ENCODE measurements around the gene TMEM119. TPM values are rescaled to one million over a fixed set of nuclear protein-coding genes. Genes with fewer than 3 reads are reported as not detected.

The TMEM119 gene
- total and polyA plus RNA-seq, 9 of the 15 experiments (the other 6 are each of a cell fraction or from before 2014, with no cell fraction given), result 0.18 TPM; not detected in 8

GRCh38 chr12:108629151-108629550 is 31.3 kb upstream of the TMEM119 start:
- in situ Hi-C loops (cut with MboI), result no loop called here
- peak overlapping the region; percentile 90 for H3K4me3 ChIP-seq
- H3K27ac ChIP-seq (ENCODE audit: extremely low read depth, low read depth, low read length), result peak overlapping the region; percentile 96
- H3K4me2 ChIP-seq (ENCODE audit: insufficient read depth, low read length), result peak overlapping the region; percentile 98
- WGBS (ENCODE audit: insufficient coverage, low coverage, missing lambda C conversion rate), result 0% methylated on average over 5 of the region's 5 CpGs
- no peak overlapping the region for H2AFZ ChIP-seq (ENCODE audit: low read depth, low read length)
- H3K9me3 ChIP-seq (replicated peaks; ENCODE audit: control insufficient read depth, insufficient read depth, low read depth, low read length), result no peaks in the 10 kb centered on the region
- peaks cover 9% of the 10 kb centered on the region; the same call in 2 of the 3 replicates for H3K36me3 ChIP-seq (ENCODE audit: control insufficient read depth, insufficient read depth, low read length)
- no peaks in the 10 kb centered on the region for H3K9me1 ChIP-seq (ENCODE audit: control insufficient read depth, insufficient read depth, low read length)
- intact Hi-C loops (cut with micrococcal nuclease), result loop anchor here (1.0 kb wide), 1 partner anchor 12 kb away; no protein-coding TSS in a partner anchor
- ChIA-PET POLR2A (interaction anchor here (0.8 to 7.4 kb wide), 5 partner anchors 9 to 68 kb away, joined by 3 to 69 read pairs (median 6); partner anchors contain the start of genes ISCU and SART3), CTCF (ENCODE audit: low intra/inter-chr PET ratio) (no interaction called here)
- FAIRE-seq, result no peak
- H4K20me1 ChIP-seq (replicated peaks; ENCODE audit: control insufficient read depth, insufficient read depth, low read length), result no peaks in the 10 kb centered on the region
- BruUV-seq (replicated peaks), result TSS peak; percentile 93
- no peaks in the 10 kb centered on the region for H3K27me3 ChIP-seq (ENCODE audit: control insufficient read depth in 2 of 2, insufficient read depth in 2 of 2, low read length in 2 of 2)
- DNase-seq (ENCODE audit: extremely low read depth in 1 of 4, low spot score in 3 of 4), result peak in 3 of 4 experiments; percentile 26 to 41 (median 39)
- H3K79me2 ChIP-seq (ENCODE audit: control insufficient read depth, insufficient read depth, low read length), result peaks cover 51% of the 10 kb centered on the region
- ATAC-seq, result peak; percentile 8
- peak overlapping the region; percentile 98 to 100 for H3K9ac ChIP-seq (ENCODE audit: insufficient read depth in 1 of 2, low read depth in 2 of 2, low read length in 2 of 2)
- peaks cover 53 to 54% of the 10 kb centered on the region in 2 experiments for H3K4me1 ChIP-seq (replicated peaks in 1 of 2; ENCODE audit: control insufficient read depth in 2 of 2, insufficient read depth in 2 of 2, low read length in 2 of 2)
- no peak for TF ChIP-seq JUNB (CRISPR knock-in tag; conservative IDR thresholded peaks at IDR 0.05)
- no peak for TF ChIP-seq TOE1 (IDR thresholded peaks at IDR 0.05; ENCODE audit: borderline replicate concordance)
- TF ChIP-seq TOE1 (CRISPR knock-in tag; IDR thresholded peaks at IDR 0.05; ENCODE audit: borderline replicate concordance, low read depth), result 0 out of 2 replicates have a peak, but pooled peaks have one; percentile 25
- TF ChIP-seq BCOR (IDR thresholded peaks at IDR 0.05), result peak; percentile 65; the same call in 1 of the 2 replicates
- TF ChIP-seq ZNF3 (CRISPR knock-in tag; IDR thresholded peaks at IDR 0.05), result 0 out of 2 replicates have a peak, but pooled peaks have one; percentile 28
- no peak for TF ChIP-seq SIX5 (IDR thresholded peaks at IDR 0.05; ENCODE audit: borderline replicate concordance in 1 of 2, insufficient read depth in 1 of 2, low read depth in 1 of 2, low read length in 2 of 2)
- TF ChIP-seq DMBX1 (CRISPR knock-in tag; IDR thresholded peaks at IDR 0.05; ENCODE audit: borderline replicate concordance), result peak; percentile 30; the same call in 1 of the 2 replicates
- TF ChIP-seq ZC3H4 (CRISPR knock-in tag; IDR thresholded peaks at IDR 0.05; ENCODE audit: borderline replicate concordance), result 0 out of 2 replicates have a peak, but pooled peaks have one; percentile 26
- TF ChIP-seq MTF1 (CRISPR knock-in tag; IDR thresholded peaks at IDR 0.05; ENCODE audit: borderline replicate concordance), result 0 out of 2 replicates have a peak, but pooled peaks have one; percentile 42
- TF ChIP-seq ZBTB7A (IDR thresholded peaks at IDR 0.05; ENCODE audit: borderline replicate concordance, control insufficient read depth, low read depth, low read length), result peak; percentile 53; the same call in 1 of the 2 replicates
- TF ChIP-seq HOMEZ (CRISPR knock-in tag; IDR thresholded peaks at IDR 0.05), result no peak
- TF ChIP-seq ZNF778 (CRISPR knock-in tag; IDR thresholded peaks at IDR 0.05), result no peak
- TF ChIP-seq ELF1 (tag; IDR thresholded peaks at IDR 0.05), result no peak
- peak; percentile 29; the same call in 1 of the 2 replicates for TF ChIP-seq HDAC2 (IDR thresholded peaks at IDR 0.05)
- 0 out of 2 replicates have a peak, but pooled peaks have one; percentile 14 for TF ChIP-seq TFAP4 (CRISPR knock-in tag; IDR thresholded peaks at IDR 0.05; ENCODE audit: borderline replicate concordance)
- peak in 1 of 2 experiments; percentile 54; a peak in 2 of 4 replicates for TF ChIP-seq RCOR1 (IDR thresholded peaks at IDR 0.05; ENCODE audit: borderline replicate concordance in 1 of 2, low read depth in 2 of 2, low read length in 2 of 2)
- TF ChIP-seq HNRNPH1 (optimal IDR thresholded peaks at IDR 0.05; ENCODE audit: low read depth, low read length), result no peak
- TF ChIP-seq DACH1 (IDR thresholded peaks at IDR 0.05; ENCODE audit: partially characterized antibody), result no peak
- TF ChIP-seq MLLT1 (IDR thresholded peaks at IDR 0.05), result peak; percentile 36 to 46; a peak in 1 of 4 replicates
